ENCODE data around the gene SBF1.

The SBF1 gene

GRCh38 chr22:50468626-50469025, 6.2 kb downstream of the SBF1 start:
- DNase-seq (ENCODE audit: low read depth in 2 of 2): no peak

GRCh38 chr22:50467773-50468440, 6.9 kb downstream of the SBF1 start:
- no peak for DNase-seq (ENCODE audit: low read depth in 2 of 2)

DNA sequence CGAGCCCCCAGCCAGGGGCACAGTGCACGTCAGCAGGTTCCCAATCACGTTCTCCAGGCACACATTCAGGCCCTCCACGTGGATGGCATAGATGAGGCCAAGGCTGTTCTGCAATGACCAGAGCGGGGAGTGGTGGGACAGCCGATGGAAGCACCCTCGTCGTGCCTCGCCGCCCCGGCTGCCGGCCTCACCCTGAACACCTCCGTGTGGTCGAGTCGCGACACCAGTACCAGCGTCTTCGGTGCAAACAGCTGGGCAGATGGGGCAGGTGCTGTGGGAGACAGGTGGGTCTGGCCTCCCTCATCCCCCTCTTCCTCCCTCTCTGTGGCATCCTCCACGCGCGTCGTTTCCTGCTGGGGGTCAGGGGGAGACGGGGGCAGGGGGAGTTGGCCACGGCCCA, 7.5 kb downstream of the SBF1 start:
- DNase-seq (ENCODE audit: low read depth in 2 of 2): no peak

DNA sequence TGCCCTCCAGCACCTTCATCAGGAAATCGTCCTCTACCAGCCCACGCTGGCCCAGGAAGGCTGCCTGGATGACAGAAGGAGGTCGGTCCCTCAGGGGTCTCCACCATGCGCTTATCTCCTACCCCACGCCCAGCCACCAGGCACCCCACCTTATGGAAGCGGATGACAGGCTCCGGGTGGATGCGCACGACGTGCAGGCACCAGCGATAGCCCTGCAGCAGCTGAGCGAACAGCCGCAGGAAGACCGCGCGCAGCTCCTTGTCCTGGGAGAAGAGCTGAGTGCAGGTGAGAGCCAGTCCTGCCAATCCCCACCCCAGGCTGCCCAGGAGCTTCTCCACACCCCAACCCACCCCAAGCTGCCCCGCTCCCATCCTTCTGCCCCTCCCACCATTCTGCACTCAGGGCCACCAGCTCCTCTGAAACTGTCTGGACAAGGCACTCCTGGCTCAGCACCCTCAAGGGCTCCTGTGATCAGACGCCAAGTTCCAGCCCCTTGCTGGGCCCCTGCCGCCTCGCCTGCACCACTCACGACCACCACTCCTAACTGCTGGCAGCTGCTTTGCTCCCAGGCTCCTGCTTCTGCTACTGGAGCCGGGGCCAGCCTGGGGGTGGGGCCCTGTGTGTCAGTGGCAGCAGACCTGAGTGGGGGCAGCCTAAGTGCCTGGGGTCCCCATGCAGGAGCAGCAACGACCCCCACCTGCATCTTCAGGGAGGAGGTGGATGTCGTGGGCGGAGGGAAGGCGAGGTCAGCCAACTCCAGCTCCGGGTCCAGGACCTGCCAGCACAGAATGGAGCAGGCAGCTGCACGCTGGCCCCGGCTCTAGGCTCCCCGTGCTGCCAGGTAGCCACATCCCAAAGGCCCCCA, 9.5 kb downstream of the SBF1 start:
- DNase-seq (ENCODE audit: low read depth in 2 of 2): no peak

DNA sequence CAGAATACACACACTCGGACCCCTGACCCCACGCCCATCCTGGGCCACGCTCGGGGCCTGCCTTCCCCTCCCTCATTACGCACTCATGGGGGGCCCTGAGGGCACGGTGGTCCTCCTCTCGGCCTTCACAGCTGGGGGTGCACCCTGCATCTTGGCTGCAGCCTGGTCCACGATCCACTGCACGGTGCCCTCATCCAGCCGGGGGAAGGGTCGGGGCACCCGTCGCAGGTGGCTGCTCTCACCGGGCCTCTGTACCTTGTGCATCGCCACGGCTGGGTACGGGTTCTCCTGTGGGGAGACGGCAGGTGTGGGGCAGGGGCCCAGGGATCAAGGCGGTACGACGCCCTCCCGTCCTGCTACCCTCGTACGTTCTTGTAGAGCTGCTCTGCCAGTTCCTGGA, 10.4 kb downstream of the SBF1 start:
- no peak for DNase-seq (ENCODE audit: low read depth in 2 of 2)

GRCh38 chr22:50463188-50463900, 11.5 kb downstream of the SBF1 start:
- DNase-seq (ENCODE audit: low read depth in 2 of 2): no peak

DNA sequence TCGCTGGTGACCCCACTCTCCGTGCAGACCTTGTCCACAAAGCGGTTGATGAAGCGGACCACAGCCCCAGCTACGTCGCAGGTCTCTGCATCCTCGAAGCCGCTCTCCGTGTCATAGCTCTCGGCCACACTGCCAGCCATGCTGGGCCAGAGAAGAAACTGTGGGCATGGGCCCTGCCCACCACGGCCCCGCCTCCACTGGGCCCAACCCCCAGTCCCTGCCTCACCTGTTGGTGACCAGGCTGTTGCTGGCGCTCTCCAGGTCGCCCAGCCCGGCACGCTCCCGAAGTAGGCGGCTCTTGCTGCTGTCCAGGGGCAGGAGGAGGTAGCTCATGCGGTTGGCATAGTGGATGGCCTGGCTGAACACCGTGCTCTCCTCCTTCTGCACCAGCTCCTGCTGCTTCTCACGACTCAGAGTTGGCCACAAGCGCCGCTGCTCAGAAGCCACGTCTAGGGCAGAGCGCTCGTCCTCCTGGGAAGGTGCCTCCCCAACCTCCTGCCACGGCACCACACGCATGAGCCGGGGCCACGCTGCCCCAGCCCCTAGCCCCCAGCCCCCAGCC, 12.8 kb downstream of the SBF1 start:
- DNase-seq (ENCODE audit: low read depth in 2 of 2): no peak

GRCh38 chr22:50461536-50461935, 13.3 kb downstream of the SBF1 start:
- no peak for DNase-seq (ENCODE audit: low read depth in 2 of 2)

DNA sequence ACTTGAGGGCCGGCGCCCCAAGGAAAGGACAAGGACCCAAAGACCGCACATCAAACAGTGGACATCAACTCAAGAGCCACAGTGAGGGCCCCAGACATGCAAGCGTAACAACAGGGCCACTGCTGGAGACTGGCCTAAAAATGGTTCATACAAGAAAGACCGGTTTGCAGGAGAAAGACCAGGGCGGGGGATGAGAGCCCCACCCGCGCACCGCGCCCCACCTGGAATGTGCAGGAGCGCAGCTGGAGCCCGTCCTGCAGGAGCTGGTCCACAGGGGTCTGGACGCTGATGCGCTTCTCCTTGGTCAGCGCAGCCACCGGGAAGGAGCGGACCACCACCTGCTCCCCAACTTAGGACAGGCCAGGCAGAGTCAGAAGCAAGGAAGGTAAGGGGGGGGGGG, 13.9 kb downstream of the SBF1 start:
- no peak for DNase-seq (ENCODE audit: low read depth in 2 of 2)

DNA sequence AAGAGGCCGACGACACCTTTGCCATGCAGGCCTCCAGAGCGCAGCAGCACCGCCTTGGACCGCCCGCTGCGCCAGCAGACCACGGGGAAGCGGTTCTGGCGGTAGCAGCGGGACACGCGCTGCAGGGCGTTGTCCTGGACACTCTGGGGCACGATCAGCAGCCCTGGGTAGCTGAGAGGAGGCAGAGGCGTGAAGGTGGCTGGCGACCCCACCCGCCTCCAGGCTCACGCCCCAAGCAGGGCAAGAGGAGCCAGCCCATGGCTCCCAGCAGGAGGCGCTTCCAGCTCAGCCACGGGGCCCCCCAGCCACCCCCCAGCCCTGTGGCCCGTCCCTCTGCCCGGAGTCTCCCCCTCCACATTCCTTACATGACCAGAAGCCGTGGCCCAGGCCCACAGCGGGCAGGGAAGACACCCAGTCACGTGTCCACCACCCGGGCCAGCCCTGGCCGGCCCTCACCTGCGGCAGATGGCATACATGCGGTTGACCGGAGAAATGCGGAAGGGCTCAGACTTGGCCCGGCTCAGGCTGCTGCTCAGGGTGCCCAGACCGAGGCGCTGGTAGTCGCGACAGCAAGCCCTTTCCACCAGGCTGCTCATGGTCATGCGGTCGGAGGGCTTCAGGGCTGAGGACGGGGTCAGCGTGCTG, 15.2 kb downstream of the SBF1 start:
- no peak for DNase-seq (ENCODE audit: low read depth in 2 of 2)

GRCh38 chr22:50459016-50459415, 15.8 kb downstream of the SBF1 start:
- DNase-seq (ENCODE audit: low read depth in 2 of 2): no peak

DNA sequence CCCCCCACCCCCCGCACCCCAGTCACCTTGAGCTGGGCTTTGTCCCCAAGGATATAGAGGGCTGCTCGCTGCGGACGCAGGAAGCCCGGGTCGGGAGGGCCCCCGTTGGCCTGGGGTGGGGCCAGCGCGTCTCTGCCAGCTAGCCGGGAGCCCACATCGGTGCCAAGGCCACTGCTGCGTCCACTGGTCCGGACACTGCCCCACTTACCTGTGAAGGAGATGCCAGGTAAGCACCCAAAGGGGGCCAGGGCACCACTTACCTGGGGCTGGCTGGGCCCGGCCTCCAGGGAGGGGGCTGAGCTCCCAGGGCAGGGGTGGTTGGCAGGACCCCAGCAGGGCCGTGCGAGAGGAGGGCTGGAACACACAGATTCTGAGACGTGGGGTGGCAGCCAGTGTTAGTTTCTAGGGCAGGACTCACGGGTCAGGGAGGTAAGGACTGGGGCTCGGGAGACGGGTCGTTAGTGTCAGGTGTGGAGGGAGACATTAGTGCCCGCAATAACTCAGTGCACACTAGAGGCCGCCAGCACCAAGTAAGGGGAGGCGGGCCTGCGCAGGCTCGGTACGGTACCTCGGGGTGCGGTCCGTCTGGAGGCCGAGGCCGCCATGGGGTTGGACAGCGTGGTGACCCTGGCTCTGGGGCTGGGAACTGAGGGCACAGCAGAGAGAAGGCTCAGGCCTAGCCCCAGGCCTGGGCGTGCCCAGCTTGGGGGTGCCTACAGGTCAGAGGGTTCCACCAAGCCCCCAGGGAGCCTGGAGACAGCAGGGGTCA, 18.2 kb downstream of the SBF1 start:
- DNase-seq (ENCODE audit: low read depth in 2 of 2): no peak

GRCh38 chr22:50456026-50456425, 18.8 kb downstream of the SBF1 start:
- no peak for DNase-seq (ENCODE audit: low read depth in 2 of 2)

GRCh38 chr22:50455201-50455600, 19.6 kb downstream of the SBF1 start:
- no peak for DNase-seq (ENCODE audit: low read depth in 2 of 2)

DNA sequence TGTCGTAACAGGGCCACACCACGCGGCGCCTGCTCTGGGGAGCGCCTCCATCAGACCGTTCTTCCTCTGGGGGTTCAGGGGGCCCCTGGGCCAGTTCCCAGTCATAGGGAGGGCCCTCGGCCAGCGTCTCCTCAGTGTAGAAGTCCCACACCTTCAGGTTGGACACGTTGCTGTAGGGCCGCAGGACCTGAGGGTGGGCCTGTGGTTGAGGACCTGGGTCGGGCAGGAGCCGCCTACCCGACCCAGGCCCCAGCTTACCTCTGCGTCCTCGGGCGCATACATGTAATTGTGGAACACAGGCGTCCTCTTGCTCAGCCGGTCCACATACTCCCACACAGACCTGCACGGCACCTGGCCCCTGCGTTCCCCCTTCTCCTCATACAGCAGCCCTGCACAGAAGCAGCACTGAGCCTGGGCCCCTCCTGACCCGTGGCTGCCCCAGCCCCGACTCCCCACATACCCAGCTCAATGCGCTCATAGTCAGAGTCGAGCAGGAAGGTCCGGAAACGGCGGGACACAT, 20.2 kb downstream of the SBF1 start:
- no peak for DNase-seq (ENCODE audit: low read depth in 2 of 2)

DNA sequence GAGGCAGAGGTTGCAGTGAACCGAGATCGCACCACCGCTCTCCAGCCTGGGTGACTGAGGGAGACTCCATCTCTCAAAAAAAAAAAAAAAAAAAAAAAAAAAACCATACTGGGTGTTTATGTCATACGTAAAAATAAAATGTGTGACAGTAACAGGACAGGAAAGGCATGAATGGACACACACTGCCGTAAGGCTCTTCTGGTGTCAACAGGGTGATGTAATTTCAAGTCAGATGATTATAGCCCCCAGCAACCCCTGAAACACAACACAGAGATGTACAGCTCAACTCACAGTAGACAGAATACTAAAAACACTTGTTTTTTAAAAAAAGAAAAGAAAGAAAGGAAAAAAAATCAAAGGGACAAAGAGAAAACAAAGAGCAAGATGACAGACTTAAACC, 22.2 kb downstream of the SBF1 start:
- DNase-seq (ENCODE audit: low read depth in 2 of 2): no peak

DNA sequence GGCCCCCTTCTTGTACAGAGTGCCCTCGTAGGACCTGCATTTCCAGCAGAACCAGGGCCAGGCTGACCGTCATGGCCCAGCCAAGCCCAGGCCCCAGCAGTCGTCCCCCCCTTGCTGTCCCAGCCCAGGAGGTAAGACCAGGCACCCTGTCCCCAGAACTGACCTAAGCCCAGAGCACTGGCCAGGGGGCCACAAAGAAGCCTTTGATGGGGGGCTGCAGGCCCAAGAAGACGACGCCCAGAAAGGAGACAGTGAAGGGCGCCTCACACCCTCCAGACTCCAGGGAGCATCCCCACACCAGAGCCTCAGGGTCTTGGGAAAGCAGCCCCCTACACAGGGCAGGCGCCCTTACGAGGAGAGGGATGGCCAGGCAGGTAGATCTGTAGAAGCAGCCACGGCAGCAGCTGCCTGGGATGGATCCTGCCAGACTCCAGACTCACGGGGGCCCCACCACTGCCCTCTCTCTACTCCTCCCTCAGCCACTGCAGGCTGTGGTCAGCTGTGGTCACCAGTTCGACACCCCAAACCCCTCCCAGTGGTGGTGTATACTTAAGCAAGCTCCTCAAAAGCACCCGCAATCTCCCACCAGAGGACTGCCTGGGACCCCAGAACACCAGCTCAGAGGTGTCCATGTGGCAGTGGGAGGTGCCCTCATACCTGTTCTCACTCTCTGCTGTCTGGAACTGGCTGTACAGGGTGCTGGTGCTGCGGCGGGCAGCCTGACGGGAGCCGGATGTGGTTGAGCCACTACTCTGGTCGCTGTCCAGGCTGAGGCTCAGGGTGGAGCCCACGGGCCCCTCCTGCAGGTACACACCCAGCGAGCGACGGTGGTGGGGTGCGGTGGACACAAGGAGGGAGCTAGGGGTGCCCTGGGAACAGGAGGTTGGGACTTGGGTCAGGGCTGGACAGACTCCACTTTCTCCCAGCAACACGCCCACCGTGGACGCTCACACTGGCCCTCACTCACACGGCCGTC, 27.0 kb downstream of the SBF1 start:
- no peak for DNase-seq (ENCODE audit: low read depth in 2 of 2)

DNA sequence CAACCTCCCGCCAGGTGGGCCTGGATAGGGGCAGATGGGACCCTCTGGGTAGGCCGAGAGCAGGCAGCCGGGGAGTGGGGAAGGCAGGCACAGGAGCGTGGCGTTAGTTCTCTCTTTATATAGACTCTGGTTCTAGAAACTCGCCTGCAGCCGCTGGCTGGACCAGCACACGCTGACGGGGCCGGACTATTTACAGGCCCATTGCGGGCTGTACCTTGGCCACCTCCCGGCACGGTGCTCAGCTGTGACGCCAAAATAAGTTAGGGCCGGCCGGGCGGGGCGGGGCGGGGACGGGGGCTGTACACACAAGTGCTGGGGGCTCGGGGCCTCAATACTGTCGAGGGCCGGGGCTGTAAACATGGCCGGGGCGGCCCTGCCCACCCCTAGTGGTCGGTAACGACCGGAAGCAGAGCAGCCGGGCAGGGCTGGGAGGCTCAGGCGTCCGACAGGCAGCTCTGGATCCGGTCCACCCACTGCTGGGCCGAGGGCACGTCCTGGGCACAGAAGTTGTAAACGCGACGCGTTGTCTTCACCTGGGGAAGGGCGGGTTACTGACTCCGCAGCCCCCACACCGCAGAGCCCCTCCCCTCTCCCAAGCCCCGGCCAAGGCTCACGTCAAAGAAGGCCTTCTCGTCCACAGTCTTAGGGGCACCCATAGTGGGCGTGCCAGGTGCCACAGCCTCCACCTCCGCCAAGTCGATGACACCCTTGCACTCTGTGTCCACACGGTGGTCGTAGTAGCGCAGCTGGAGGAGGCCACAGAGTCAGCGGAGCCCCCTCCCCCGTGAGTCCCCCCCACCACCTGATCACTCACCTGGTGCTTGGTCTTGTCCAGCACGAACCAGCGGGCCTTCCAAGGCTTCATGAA, 27.9 kb downstream of the SBF1 start:
- DNase-seq (ENCODE audit: low read depth in 2 of 2): no peak
